ENCODE measurements around the gene VPS18.
A peak's percentile ranks its signal among the peaks of the same experiment; 100 is the strongest.

Gene VPS18

DNA sequence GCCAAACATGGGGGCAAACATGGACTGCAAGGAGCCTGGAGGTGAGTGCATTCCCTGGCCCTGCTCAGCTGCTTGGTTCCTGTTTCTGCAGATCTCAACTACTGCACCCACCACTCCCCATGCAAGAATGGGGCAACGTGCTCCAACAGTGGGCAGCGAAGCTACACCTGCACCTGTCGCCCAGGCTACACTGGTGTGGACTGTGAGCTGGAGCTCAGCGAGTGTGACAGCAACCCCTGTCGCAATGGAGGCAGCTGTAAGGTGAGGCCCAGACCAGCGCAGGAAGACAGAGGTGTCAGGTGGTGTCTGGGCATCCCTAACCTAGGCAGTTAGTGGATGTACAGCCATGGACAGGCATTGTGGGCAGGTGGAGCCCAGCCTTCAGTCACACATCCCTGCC lies 40.2 kb downstream of the VPS18 start:
- no peak for DNase-seq (ENCODE audit: low read depth in 2 of 2, low spot score in 1 of 2)

GRCh38 chr15:40936234-40936708 lies 42.0 kb downstream of the VPS18 start:
- no peak for DNase-seq (ENCODE audit: low read depth in 2 of 2, low spot score in 1 of 2)

DNA sequence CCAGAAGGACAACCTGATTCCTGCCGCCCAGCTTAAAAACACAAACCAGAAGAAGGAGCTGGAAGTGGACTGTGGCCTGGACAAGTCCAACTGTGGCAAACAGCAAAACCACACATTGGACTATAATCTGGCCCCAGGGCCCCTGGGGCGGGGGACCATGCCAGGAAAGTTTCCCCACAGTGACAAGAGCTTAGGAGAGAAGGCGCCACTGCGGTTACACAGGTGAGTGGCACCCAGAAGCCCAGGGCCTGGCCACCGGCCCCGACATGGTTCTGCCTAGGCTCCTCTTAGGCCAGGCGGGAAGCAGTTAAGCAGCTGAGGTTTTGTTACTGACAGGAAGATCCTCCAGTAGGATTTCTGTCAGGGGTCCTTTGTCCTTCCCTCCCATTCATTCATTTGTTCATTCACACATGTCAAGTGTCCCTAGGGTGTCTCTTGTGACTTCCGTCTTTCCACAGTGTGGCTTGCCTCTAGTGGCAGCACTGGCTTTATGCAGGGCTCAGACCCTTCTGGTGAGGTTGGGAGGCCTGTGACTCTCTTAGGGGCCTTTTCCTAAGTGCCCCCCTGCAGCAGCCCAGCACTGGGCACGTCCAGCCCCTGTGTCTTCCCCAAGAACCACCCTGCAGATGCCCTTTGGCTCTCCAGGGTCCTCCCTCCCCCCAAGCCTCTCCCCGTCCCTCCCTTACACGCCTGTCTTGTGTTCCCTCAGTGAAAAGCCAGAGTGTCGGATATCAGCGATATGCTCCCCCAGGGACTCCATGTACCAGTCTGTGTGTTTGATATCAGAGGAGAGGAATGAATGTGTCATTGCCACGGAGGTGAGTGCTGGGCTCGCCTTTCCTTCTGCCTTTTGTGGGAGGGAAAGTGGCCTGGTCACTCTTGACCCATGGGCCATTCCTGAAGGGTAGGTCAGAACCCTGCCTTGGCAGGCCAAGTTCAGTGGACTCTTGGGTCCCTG lies 42.7 kb downstream of the VPS18 start:
- no peak for DNase-seq (ENCODE audit: low read depth in 2 of 2, low spot score in 1 of 2)

DNA sequence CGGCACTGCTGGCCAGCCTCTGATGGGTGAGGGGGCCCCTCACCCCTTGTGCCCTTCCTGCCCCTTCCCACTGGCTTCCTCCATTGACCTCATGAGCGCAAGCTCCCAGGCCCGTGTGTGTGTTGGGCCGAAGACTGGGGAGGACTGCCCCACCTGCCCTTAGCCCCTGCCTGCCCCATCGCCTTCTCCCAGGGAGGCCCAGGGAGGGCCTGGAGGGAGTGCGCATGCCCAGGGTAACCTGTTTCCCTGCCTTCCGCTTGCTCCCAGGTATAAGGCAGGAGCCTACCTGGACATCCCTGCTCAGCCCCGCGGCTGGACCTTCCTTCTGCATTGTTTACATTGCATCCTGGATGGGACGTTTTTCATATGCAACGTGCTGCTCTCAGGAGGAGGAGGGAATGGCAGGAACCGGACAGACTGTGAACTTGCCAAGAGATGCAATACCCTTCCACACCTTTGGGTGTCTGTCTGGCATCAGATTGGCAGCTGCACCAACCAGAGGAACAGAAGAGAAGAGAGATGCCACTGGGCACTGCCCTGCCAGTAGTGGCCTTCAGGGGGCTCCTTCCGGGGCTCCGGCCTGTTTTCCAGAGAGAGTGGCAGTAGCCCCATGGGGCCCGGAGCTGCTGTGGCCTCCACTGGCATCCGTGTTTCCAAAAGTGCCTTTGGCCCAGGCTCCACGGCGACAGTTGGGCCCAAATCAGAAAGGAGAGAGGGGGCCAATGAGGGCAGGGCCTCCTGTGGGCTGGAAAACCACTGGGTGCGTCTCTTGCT lies 43.7 kb downstream of the VPS18 start:
- DNase-seq (ENCODE audit: low read depth in 2 of 2, low spot score in 1 of 2): no peak

DNA sequence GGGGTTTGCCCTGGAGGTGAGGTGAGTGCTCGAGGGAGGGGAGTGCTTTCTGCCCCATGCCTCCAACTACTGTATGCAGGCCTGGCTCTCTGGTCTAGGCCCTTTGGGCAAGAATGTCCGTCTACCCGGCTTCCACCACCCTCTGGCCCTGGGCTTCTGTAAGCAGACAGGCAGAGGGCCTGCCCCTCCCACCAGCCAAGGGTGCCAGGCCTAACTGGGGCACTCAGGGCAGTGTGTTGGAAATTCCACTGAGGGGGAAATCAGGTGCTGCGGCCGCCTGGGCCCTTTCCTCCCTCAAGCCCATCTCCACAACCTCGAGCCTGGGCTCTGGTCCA lies 44.3 kb downstream of the VPS18 start:
- no peak for DNase-seq (ENCODE audit: low read depth in 2 of 2, low spot score in 1 of 2)

DNA sequence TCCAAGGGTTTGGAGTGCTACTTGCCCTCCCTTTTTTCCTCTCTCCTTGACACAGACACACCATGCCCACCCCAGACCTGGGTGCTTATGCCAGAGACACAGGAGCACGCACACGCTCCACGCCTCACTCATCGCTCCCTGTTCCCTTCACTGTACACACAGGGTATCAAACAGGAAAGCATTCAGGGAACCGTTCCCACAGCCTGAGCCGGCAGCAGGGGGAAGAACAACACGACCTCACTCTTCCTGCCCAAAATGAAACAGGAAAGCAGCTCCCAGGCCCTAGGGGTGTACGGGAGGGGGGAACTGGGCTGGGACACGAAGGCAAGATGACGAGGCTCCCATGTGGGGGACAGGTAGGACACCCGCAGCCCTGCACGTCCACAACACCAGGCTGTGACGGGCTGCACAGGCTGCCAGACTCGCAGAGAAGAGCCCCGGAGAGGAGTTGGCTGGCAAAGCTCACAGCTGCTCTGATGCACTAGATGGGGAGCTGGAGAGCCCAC lies 46.1 kb downstream of the VPS18 start:
- no peak for DNase-seq (ENCODE audit: low read depth in 2 of 2, low spot score in 1 of 2)

DNA sequence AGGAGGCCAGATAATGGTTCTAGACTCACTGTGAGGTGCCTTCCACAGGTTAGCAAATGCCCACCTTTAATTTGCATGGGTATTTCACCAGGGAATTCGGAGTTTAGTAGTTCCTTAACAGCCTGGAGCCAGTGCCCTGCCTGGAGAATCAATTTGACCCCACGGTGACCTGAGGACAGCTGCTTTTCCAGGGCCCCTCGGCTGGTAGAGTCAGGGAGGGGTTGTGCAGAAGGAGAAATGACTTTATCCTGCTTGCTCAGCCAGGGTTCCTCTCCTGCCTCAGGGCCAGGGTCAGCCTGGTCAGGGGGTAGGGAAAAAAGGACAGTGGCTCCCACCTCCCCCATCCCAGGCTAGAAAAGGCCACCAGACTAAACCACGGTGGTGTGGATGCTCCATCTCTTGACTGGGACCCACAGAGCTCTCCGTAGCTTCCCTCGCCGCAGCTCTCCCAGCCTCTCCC lies 46.8 kb downstream of the VPS18 start:
- no peak for DNase-seq (ENCODE audit: low read depth in 2 of 2, low spot score in 1 of 2)

DNA sequence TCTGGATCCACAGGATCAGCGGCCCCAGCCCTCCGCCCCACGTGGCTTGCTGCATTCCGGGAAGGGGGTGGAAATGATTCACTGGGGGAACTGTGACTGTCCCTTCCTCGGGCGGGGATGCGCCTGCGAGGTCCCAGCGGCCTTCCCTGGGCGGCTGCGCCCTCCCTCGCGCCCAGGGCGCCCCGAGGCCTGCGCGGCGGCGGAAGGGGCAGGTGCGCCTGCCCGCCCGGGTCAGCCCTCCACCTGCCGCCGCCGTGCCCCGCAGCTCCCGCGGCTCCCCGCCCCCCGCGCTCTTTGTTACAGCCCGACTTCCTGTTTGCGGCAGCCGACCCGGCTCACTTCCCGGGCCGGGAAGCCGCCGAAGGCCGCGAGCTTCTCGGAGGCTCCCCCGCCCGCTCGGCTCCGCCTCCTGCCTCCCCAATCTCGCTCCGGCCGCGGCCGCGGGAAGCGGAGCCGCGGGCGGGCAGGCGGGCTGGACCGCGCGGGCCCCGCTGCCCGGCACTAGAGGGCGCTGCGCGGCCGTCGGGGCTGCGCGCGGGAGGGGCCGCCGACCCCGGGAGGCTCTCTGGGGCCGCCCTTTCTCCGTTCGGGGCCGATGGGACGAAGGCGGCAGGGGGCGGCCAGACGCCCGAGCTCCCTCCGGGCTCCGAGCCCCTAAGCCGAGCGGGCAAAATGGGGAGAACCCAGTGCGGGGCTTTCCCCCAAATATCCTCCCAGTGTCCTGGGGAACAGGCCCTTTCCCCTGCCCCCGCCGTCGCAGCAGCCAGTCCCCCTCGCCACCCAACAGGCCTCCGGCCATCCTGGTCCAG lies 47.5 kb downstream of the VPS18 start:
- peak in 1 of 2 donors; percentile 32 for DNase-seq (ENCODE audit: low read depth in 2 of 2, low spot score in 1 of 2)

DNA sequence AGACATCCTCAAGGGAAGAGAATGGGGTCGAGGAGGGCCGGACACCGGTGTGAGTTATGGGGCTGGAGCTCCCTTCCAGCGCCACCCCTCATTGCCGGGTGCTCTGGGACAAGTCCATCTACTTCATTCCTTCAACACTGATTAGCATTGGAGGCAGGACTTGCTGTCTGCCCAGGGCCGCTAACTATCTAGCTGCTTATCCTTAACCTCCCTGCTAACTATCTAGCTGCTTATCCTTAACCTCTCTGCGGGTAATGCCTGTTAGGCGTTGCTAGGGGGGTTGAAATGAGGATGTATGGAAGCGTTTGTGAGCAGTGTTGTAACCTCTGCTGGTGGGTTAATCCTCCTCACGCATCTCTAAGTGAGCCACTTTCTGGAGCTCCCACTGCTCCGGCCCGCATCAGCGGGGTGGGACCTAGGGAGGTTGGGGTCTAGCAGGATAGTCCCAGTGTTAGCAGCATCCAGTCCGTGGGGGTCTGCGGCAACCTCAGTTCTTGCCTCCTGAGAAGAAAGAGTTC lies 48.1 kb downstream of the VPS18 start:
- DNase-seq (ENCODE audit: low read depth in 2 of 2, low spot score in 1 of 2): no peak

DNA sequence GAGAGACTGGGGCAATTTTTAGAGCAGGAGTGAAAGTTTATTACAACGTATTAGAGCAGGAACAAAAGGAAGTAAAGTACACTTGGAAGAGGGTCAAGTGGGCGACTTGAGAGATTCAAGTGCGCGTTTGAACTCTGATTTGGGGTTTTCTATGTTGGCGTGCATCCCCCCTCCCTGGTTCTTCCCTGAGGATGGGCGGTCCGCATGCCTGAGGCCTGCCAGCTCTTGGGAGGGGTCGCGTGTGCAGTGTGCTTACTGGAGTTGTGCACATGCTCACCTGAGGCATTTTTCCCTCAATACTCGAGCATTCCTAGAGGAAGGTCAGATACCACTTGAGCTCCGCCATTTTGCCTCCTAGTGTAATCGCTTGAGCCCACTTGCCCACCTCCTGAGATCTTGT lies 48.6 kb downstream of the VPS18 start:
- DNase-seq (ENCODE audit: low read depth in 2 of 2, low spot score in 1 of 2): no peak

- DNase-seq (ENCODE audit: low read depth in 2 of 2, low spot score in 1 of 2): no peak
These were observed 49.6 kb downstream of the VPS18 start for GRCh38 chr15:40943764-40944365.

GRCh38 chr15:40944510-40945296 lies 50.5 kb downstream of the VPS18 start:
- DNase-seq (ENCODE audit: low read depth in 2 of 2, low spot score in 1 of 2): no peak

GRCh38 chr15:40948706-40949473 lies 54.6 kb downstream of the VPS18 start:
- no peak for DNase-seq (ENCODE audit: low read depth in 2 of 2, low spot score in 1 of 2)

DNA sequence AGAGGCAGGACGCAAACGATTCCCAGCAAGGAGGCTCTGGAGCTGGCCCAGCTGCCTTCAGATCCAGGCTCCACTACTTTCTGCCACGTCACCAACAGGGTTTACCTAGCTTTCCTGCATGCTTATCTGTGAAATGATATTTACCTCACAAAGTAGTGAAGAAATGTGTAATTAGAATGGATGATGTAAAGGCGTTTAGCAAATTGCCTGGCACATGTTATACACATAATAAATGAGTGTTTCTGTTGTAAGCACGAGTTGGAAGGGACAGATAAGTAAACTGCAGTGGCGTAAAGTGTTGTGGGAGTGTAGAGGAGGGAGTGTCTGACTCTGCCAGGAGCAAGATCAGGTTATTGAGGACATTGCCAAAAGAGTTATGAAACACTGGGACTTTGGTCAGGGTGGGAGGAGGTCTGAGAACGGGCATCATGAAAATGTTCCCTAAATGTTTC lies 55.5 kb downstream of the VPS18 start:
- DNase-seq (ENCODE audit: low read depth in 2 of 2, low spot score in 1 of 2): no peak

- no peak for DNase-seq (ENCODE audit: low read depth in 2 of 2, low spot score in 1 of 2)
These were observed 57.5 kb downstream of the VPS18 start for GRCh38 chr15:40951764-40952163.

DNA sequence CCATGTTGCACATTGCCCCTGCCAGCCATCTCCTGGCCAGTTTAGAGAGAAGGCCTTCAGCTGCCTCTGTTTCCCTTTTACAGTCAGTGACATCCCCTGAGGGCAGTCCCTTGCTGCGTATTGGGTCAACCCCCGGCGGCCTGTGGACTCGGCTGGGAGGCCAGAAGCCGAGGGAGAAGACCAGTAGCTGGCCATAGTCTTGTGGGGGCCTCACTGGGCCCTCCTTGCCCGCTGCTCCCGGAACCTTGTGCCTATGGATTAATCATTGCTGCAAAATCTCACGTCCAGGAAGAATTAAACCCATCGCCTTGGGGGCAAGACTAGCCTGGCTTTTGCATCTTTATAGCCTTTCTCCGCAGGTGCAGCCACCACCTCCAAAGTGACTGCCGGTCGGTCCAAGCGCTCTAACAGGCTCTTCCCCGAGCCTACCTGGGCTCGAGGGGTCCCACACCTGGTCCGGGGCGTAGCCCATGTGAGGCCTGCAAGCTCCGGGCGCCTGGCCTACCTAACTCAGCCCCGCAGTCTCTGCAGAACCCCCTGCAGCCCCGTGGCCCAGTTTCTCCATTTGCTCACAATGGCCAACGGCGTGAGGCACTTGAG lies 58.2 kb downstream of the VPS18 start:
- DNase-seq (ENCODE audit: low read depth in 2 of 2, low spot score in 1 of 2): no peak

GRCh38 chr15:40952901-40953712 lies 58.9 kb downstream of the VPS18 start, which contains the start of gene CHAC1:
Gene CHAC1 (plus strand): TSS chr15:40953471. CDS start chr15:40953584, 113 bp downstream.
- DNase-seq (ENCODE audit: low read depth in 2 of 2, low spot score in 1 of 2): peak; percentile 82 to 85
